CD14-positive monocyte (primary cell): ENCODE results near the gene PIP4K2A. TPM values are rescaled to one million over a fixed set of nuclear protein-coding genes. Genes with fewer than 3 reads are reported as not detected.

Experiments used
- DNase-seq, 3 donors: peaks; one replicate each; pipeline ENCODE4 v3.0.0-alpha.2; 2011 to 2022
- H2AFZ ChIP-seq: 2 replicates; pipeline ENCODE4 v1.6.0; 2012; ENCODE audit warnings: mild to moderate bottlenecking, low read depth, low read length, inconsistent platforms; ENCODE audit not compliant: insufficient read depth, poor library complexity, severe bottlenecking
- H3K27ac ChIP-seq, 2 donors: 1 replicate in 1 of 2; 2 replicates in 1 of 2; pipeline ENCODE4 v1.5.1; 2012 to 2013; ENCODE audit warnings: low read length in 2 of 2, control low read depth in 1 of 2, inconsistent platforms in 1 of 2, low read depth in 1 of 2, mild to moderate bottlenecking in 1 of 2
- H3K27me3 ChIP-seq, 2 donors: one replicate each; pipeline versions ENCODE4 v1.6.0 to v1.6.1; 2011 to 2013; ENCODE audit warnings: low read length in 2 of 2; ENCODE audit not compliant: control insufficient read depth in 2 of 2, insufficient read depth in 2 of 2
- H3K36me3 ChIP-seq, 2 donors: replicated peaks in 1 of 2; 1 replicate in 1 of 2; 2 replicates in 1 of 2; pipeline versions ENCODE4 v1.5.1 to v1.6.1; 2012 to 2013; ENCODE audit warnings: low read length in 2 of 2, control low read depth in 1 of 2, inconsistent platforms in 1 of 2, mild to moderate bottlenecking in 1 of 2; ENCODE audit not compliant: insufficient read depth in 2 of 2, control insufficient read depth in 1 of 2
- H3K4me1 ChIP-seq, 2 donors: 1 replicate in 1 of 2; 2 replicates in 1 of 2; pipeline versions ENCODE4 v1.5.1 to v1.6.1; 2012 to 2013; ENCODE audit warnings: low read length in 2 of 2, control low read depth in 1 of 2, inconsistent platforms in 1 of 2, mild to moderate bottlenecking in 1 of 2, moderate library complexity in 1 of 2; ENCODE audit not compliant: insufficient read depth in 2 of 2, control insufficient read depth in 1 of 2
- H3K4me2 ChIP-seq: replicated peaks from 2 replicates; pipeline ENCODE3; 2012; ENCODE audit warnings: low read length, moderate library complexity, mild to moderate bottlenecking; ENCODE audit not compliant: poor library complexity, severe bottlenecking; ENCODE audit errors: extremely low read depth
- H3K4me3 ChIP-seq, 3 experiments: fragments of 200-600 bp in 1 of 3; sonication (generic) in 1 of 3; replicated peaks in 1 of 3; 1 replicate in 2 of 3; 2 replicates in 1 of 3; pipeline ENCODE4 v1.5.1; 2011 to 2013; ENCODE audit warnings: low read length in 3 of 3, mild to moderate bottlenecking in 3 of 3, control low read depth in 2 of 3, low read depth in 2 of 3, inconsistent platforms in 1 of 3, moderate library complexity in 1 of 3
- H3K79me2 ChIP-seq: 2 replicates; pipeline ENCODE4 v1.6.0; 2012; ENCODE audit warnings: mild to moderate bottlenecking, control low read depth, inconsistent platforms, low read length, moderate library complexity; ENCODE audit not compliant: insufficient read depth
- H3K9ac ChIP-seq: 2 replicates; pipeline ENCODE4 v1.6.0; 2017; ENCODE audit warnings: low read length, mild to moderate bottlenecking; ENCODE audit not compliant: insufficient read depth, poor library complexity, severe bottlenecking
- H3K9me3 ChIP-seq, 2 donors: replicated peaks in 1 of 2; 1 replicate in 1 of 2; 2 replicates in 1 of 2; pipeline versions ENCODE4 v1.5.1 to v1.6.1; 2012 to 2013; ENCODE audit warnings: low read length in 2 of 2, control low read depth in 1 of 2; ENCODE audit not compliant: control insufficient read depth in 1 of 2, insufficient read depth in 1 of 2
- H4K20me1 ChIP-seq: 2 replicates; pipeline ENCODE4 v1.6.0; 2012; ENCODE audit warnings: mild to moderate bottlenecking, low read length, control low read depth, moderate library complexity; ENCODE audit not compliant: insufficient read depth
- H3K27ac Mint-ChIP-seq, 7 donors: one replicate each; pipeline ENCODE4 v1.8.0; 2020; ENCODE audit warnings: mild to moderate bottlenecking in 7 of 7, mixed read lengths in 7 of 7, moderate library complexity in 6 of 7, inconsistent platforms in 2 of 7
- H3K27me3 Mint-ChIP-seq, 3 donors: one replicate each; pipeline ENCODE4 v1.8.0; 2021 to 2022; ENCODE audit warnings: low read depth in 3 of 3, mild to moderate bottlenecking in 3 of 3, mixed read lengths in 3 of 3, moderate library complexity in 3 of 3, inconsistent platforms in 1 of 3
- H3K36me3 Mint-ChIP-seq, 2 donors: one replicate each; pipeline ENCODE4 v1.8.0; 2020; ENCODE audit warnings: mixed read lengths in 2 of 2, inconsistent platforms in 1 of 2, mild to moderate bottlenecking in 1 of 2
- H3K4me1 Mint-ChIP-seq: one replicate; pipeline ENCODE4 v1.8.0; 2020; ENCODE audit warnings: mild to moderate bottlenecking, mixed read lengths
- H3K4me3 Mint-ChIP-seq, 2 donors: one replicate each; pipeline ENCODE4 v1.8.0; 2020; ENCODE audit warnings: mild to moderate bottlenecking in 2 of 2, mixed read lengths in 2 of 2, moderate library complexity in 1 of 2
- H3K9me3 Mint-ChIP-seq, 7 donors: one replicate each; pipeline ENCODE4 v1.8.0; 2020 to 2022; ENCODE audit warnings: mixed read lengths in 7 of 7, mild to moderate bottlenecking in 6 of 7, moderate library complexity in 6 of 7, inconsistent platforms in 2 of 7
- WGBS: methylation state at CpG from one replicate; pipeline ENCODE4 v1.1.5; 2013; ENCODE audit warnings: missing lambda C conversion rate; ENCODE audit not compliant: insufficient coverage; 5-methylcytosine and 5-hydroxymethylcytosine counted together
- intact Hi-C, 2 donors: fragments of 100-400 bp; cut with micrococcal nuclease; formaldehyde crosslinking; loops; one replicate each; pipeline versions ENCODE4 v1.15.0 to v1.15.1; 2023
- polyA plus RNA-seq, 3 donors: library from polyadenylated mRNA; depleted of rRNA in 1 of 3; unstranded in 2 of 3; stranded (reverse) in 1 of 3; fragments of 300-500 nt in 2 of 3; fragments of >200 nt in 1 of 3; fragmentation: Illumina TruSeq in 2 of 3; gene quantifications; 1 replicate in 2 of 3; 2 replicates in 1 of 3; pipeline ENCODE4 v1.2.3, GENCODE V29; 2012 to 2021
- TF ChIP-seq, protein P1 (sequence below): fragments of 200-600 bp; IDR thresholded peaks from one replicate; pipeline ENCODE4 v1.8.0; 2022; ENCODE audit warnings: antibody characterized with exemption, mild to moderate bottlenecking

The PIP4K2A gene
- polyA plus RNA-seq, 3 donors, result 9.7 to 33.7 (median 16.6) TPM

DNA sequence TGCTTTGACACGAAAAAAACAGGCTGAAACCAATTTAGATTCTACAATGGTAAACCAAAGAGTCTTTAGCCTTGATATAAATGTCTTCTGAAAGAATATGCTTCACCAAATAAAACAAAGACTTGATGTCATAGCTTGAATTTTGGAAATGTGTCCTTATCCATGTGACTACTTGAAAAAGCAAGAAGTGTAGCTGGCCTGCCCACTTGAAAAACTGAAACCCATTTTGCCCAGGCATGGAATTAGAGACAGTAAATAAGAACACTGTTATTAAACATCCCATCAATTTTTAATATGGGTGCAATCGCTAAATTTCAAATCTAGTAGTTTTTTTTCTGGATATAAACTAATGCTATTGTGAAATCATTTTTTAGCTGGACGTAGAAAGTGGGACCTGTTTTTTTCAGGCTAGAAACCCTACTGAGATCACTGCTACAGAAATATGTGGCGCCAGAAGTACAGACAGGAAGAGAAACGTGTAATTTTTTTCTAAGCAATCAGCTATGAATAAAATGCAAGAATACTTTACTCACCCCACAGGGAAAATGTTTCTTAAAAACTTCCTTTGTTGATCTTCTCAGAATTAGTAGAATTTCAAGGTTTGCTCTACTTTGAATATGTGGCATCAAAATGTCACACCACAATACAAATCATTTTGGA, 56.7 kb downstream of the PIP4K2A start:
- Mint-ChIP-seq H3K27me3 (peaks cover 0 to 2% (median 2%) of the 10 kb centered on the region in 3 donors), H3K27ac (peak overlapping the region in 1 of 7 donors; percentile 39), H3K4me3 (no peak overlapping the region), H3K4me1 (peaks cover 53% of the 10 kb centered on the region), H3K36me3 (peaks cover 15 to 27% of the 10 kb centered on the region in 2 donors), H3K9me3 (no peaks in the 10 kb centered on the region)
- Histone ChIP-seq H3K4me1 (peaks cover 8 to 11% of the 10 kb centered on the region in 2 donors), H3K9me3 (no peaks in the 10 kb centered on the region), H4K20me1 (peaks cover 100% of the 10 kb centered on the region), H3K4me3 (no peak overlapping the region), H3K4me2 (no peak overlapping the region), H3K9ac (no peak overlapping the region), H3K36me3 (peaks cover 0 to 7% of the 10 kb centered on the region in 2 donors), H2AFZ (no peak overlapping the region), H3K27me3 (no peaks in the 10 kb centered on the region), H3K27ac (peak overlapping the region in 1 of 2 donors; percentile 8), H3K79me2 (peaks cover 100% of the 10 kb centered on the region)
- DNase-seq, result no peak
- intact Hi-C loops, result no loop called here
- TF ChIP-seq, protein P1, sequence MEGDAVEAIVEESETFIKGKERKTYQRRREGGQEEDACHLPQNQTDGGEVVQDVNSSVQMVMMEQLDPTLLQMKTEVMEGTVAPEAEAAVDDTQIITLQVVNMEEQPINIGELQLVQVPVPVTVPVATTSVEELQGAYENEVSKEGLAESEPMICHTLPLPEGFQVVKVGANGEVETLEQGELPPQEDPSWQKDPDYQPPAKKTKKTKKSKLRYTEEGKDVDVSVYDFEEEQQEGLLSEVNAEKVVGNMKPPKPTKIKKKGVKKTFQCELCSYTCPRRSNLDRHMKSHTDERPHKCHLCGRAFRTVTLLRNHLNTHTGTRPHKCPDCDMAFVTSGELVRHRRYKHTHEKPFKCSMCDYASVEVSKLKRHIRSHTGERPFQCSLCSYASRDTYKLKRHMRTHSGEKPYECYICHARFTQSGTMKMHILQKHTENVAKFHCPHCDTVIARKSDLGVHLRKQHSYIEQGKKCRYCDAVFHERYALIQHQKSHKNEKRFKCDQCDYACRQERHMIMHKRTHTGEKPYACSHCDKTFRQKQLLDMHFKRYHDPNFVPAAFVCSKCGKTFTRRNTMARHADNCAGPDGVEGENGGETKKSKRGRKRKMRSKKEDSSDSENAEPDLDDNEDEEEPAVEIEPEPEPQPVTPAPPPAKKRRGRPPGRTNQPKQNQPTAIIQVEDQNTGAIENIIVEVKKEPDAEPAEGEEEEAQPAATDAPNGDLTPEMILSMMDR, result no peak
- no CpG with 5 or more reads among the region's 5 CpGs for WGBS

DNA sequence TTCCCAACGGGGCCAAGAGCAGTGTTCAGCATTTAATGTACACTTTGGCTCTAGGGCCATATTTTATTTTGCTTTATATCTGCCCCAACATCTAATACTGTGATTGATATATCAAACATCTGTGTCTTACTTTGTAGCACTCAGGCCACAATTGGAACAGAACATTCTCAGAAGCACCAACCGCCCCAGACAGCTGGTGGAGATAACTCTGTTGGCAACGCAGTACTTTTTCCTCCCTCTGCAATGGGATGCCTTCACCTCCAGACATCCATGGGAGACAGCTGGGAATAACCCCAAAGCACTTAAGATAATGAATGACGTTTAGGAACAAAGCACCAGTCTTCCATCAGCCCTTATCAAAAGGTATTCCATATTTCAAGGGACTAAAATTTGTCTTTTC, 57.4 kb downstream of the PIP4K2A start:
- intact Hi-C loops, result no loop called here
- Histone ChIP-seq H4K20me1 (peaks cover 100% of the 10 kb centered on the region), H3K4me2 (no peak overlapping the region), H3K9ac (no peak overlapping the region), H3K27ac (no peak overlapping the region), H3K79me2 (peaks cover 98% of the 10 kb centered on the region), H3K27me3 (no peaks in the 10 kb centered on the region), H2AFZ (no peak overlapping the region), H3K4me1 (peaks cover 8 to 11% of the 10 kb centered on the region in 2 donors), H3K4me3 (no peak overlapping the region), H3K9me3 (no peaks in the 10 kb centered on the region), H3K36me3 (peaks cover 0 to 14% of the 10 kb centered on the region in 2 donors)
- H3K27ac Mint-ChIP-seq, result peak overlapping the region in 1 of 7 donors; percentile 33
- H3K4me1 Mint-ChIP-seq, result peaks cover 54% of the 10 kb centered on the region
- H3K9me3 Mint-ChIP-seq, result no peaks in the 10 kb centered on the region
- H3K27me3 Mint-ChIP-seq, result peaks cover 0 to 2% (median 2%) of the 10 kb centered on the region in 3 donors
- H3K36me3 Mint-ChIP-seq, result peaks cover 20 to 34% of the 10 kb centered on the region in 2 donors
- no peak overlapping the region for H3K4me3 Mint-ChIP-seq
- DNase-seq, result no peak
- 86% methylated on average over 3 of the region's 4 CpGs for WGBS
- TF ChIP-seq, protein P1, result no peak
